HepG2 (cell line): ENCODE results near the gene ADAM22. TPM values are rescaled to one million over a fixed set of nuclear protein-coding genes. Genes with fewer than 3 reads are reported as not detected.

Source experiments
- ATAC-seq: fragments of 200-7000 bp; cut with Tn5 transposase; 3 replicates; pipeline ENCODE4 v1.9.1; 2020; ENCODE audit warnings: mild to moderate bottlenecking, moderate library complexity
- BruUV-seq: library from RNA; stranded (reverse); fragments of 400-500 nt; replicated peaks from 2 replicates; lab custom pipeline; 2021; lab: Mats Ljungman, UMichigan
- CTCF ChIA-PET: fragments of 300-600 bp; formaldehyde crosslinking; extraction: SDS; loops from one replicate; lab custom pipeline; 2021; ENCODE audit warnings: low total read pairs, inconsistent platforms, low intra/inter-chr PET ratio; lab: Yijun Ruan, JAX
- POLR2A ChIA-PET: fragments of 350-600 bp; sonication (Branson Sonifier 250); formaldehyde crosslinking; loops from one replicate; lab custom pipeline; 2020; ENCODE audit warnings: antibody characterized with exemption, inconsistent platforms; lab: Yijun Ruan, JAX
- DNase-seq: peaks from one replicate; pipeline ENCODE4 v3.0.0-alpha.2; 2015; ENCODE audit warnings: low spot score
- FAIRE-seq: peaks from 3 replicates; lab custom pipeline; 2011; peaks lifted over from hg19 to GRCh38; lab: Jason Lieb, UNC
- H2AFZ ChIP-seq: one replicate; pipeline ENCODE4 v1.6.1; 2011; ENCODE audit warnings: low read length, inconsistent platforms
- H3K27ac ChIP-seq: fragments of 300-600 bp; 3 replicates; pipeline ENCODE4 v1.8.0; 2011; ENCODE audit warnings: mixed run types, mild to moderate bottlenecking, mixed read lengths, low read length, inconsistent platforms; ENCODE audit not compliant: insufficient read depth; ENCODE audit errors: extremely low read length
- H3K27me3 ChIP-seq, 2 experiments: fragments of 200-600 bp in 1 of 2; 2 replicates in 1 of 2; 3 replicates in 1 of 2; pipeline versions ENCODE4 v1.6.0 to v1.8.0; 2011; ENCODE audit warnings: low read length in 2 of 2, mild to moderate bottlenecking in 2 of 2, moderate library complexity in 2 of 2, inconsistent platforms in 1 of 2; ENCODE audit not compliant: insufficient read depth in 2 of 2, control insufficient read depth in 1 of 2
- H3K36me3 ChIP-seq, 2 experiments: fragments of 200-600 bp in 1 of 2; replicated peaks in 1 of 2; 2 replicates in 1 of 2; 3 replicates in 1 of 2; pipeline versions ENCODE4 v1.5.1 to v1.8.0; 2011; ENCODE audit warnings: low read length in 2 of 2, inconsistent platforms in 1 of 2; ENCODE audit not compliant: insufficient read depth in 2 of 2, control insufficient read depth in 1 of 2
- H3K4me1 ChIP-seq: 2 replicates; pipeline ENCODE4 v1.5.1; 2012; ENCODE audit warnings: low read length, inconsistent platforms; ENCODE audit not compliant: insufficient read depth
- H3K4me2 ChIP-seq: 2 replicates; pipeline ENCODE4 v1.6.0; 2011; ENCODE audit warnings: low read depth, low read length, inconsistent platforms
- H3K4me3 ChIP-seq, 3 experiments: fragments of 200-600 bp in 1 of 3; sonication (generic), shearing (Covaris generic) in 1 of 3; replicated peaks in 1 of 3; 2 replicates each; pipeline ENCODE4 v1.5.1; 2011 to 2016; ENCODE audit warnings: low read length in 3 of 3, inconsistent platforms in 2 of 3, low read depth in 2 of 3, mild to moderate bottlenecking in 2 of 3, control low read depth in 1 of 3, mixed read lengths in 1 of 3; ENCODE audit not compliant: insufficient read depth in 1 of 3
- H3K79me2 ChIP-seq: one replicate; pipeline ENCODE4 v1.6.1; 2011; ENCODE audit warnings: low read length, inconsistent platforms; ENCODE audit not compliant: insufficient read depth
- H3K9ac ChIP-seq: 2 replicates; pipeline ENCODE4 v1.6.0; 2011; ENCODE audit warnings: mild to moderate bottlenecking, low read depth, low read length, inconsistent platforms; ENCODE audit not compliant: insufficient read depth
- H3K9me3 ChIP-seq: 2 replicates; pipeline ENCODE4 v1.5.1; 2012; ENCODE audit warnings: mild to moderate bottlenecking, low read length
- H4K20me1 ChIP-seq: 2 replicates; pipeline ENCODE4 v1.6.0; 2011; ENCODE audit warnings: inconsistent platforms, mild to moderate bottlenecking, low read length, moderate library complexity; ENCODE audit not compliant: insufficient read depth
- AGO1 ChIP-seq: fragments of 200-400 bp; formaldehyde crosslinking; IDR thresholded peaks from 2 replicates; pipeline ENCODE4 v1.6.1; 2017; ENCODE audit warnings: mild to moderate bottlenecking, low read depth, low read length, moderate library complexity; ENCODE audit not compliant: poor library complexity, severe bottlenecking
- CREM ChIP-seq, 2 experiments: sonication (generic) in 1 of 2; formaldehyde crosslinking in 1 of 2; IDR thresholded peaks; 2 replicates each; pipeline versions ENCODE4 v1.4.0 to v1.6.1; 2016 to 2020; ENCODE audit warnings: antibody characterized with exemption in 1 of 2, mild to moderate bottlenecking in 1 of 2, missing genetic modification reagents in 1 of 2
- ELF3 ChIP-seq: IDR thresholded peaks from 2 replicates; pipeline ENCODE4 v1.6.1; 2016; ENCODE audit warnings: missing genetic modification reagents, missing compliant biosample characterization
- PCBP2 ChIP-seq: fragments of 200-400 bp; formaldehyde crosslinking; optimal IDR thresholded peaks from 2 replicates; pipeline ENCODE3; 2018; ENCODE audit warnings: low read length, low read depth; ENCODE audit not compliant: poor library complexity, severe bottlenecking
- RBM39 ChIP-seq: fragments of 200-400 bp; formaldehyde crosslinking; IDR thresholded peaks from one replicate; pipeline ENCODE4 v1.6.1; 2018; ENCODE audit warnings: antibody characterized with exemption, mild to moderate bottlenecking, low read depth, low read length; ENCODE audit not compliant: poor library complexity, severe bottlenecking
- SSRP1 ChIP-seq: IDR thresholded peaks from 2 replicates; pipeline ENCODE4 v1.6.1; 2016; ENCODE audit warnings: control low read depth
- TARDBP ChIP-seq: sonication (generic); formaldehyde crosslinking; IDR thresholded peaks from 2 replicates; pipeline ENCODE4 v1.8.0; 2022; ENCODE audit warnings: mild to moderate bottlenecking, missing genetic modification reagents
- ZBTB20 ChIP-seq: sonication (generic); formaldehyde crosslinking; IDR thresholded peaks from 2 replicates; pipeline ENCODE4 v1.8.1; 2023; ENCODE audit warnings: missing genetic modification reagents, low read depth, mild to moderate bottlenecking, borderline replicate concordance
- ZSCAN21 ChIP-seq: sonication (generic); formaldehyde crosslinking; IDR thresholded peaks from 2 replicates; pipeline ENCODE4 v1.8.0; 2022; ENCODE audit warnings: mild to moderate bottlenecking, missing genetic modification reagents, moderate library complexity, borderline replicate concordance
- WGBS: methylation state at CpG from one replicate; pipeline ENCODE4 v1.1.6; 2017; ENCODE audit warnings: low lambda C conversion rate; 5-methylcytosine and 5-hydroxymethylcytosine counted together
- in situ Hi-C: cut with HindIII; loops from 2 replicates; pipeline ENCODE4 v1.10.0; 2017; ENCODE audit warnings: low pct_unique_long_range_greater_than_20kb; ENCODE audit not compliant: extremely low pct_ligation_motif_present
- intact Hi-C: fragments of 100-400 bp; cut with micrococcal nuclease; formaldehyde crosslinking; loops from one replicate; pipeline ENCODE4 v1.10.0; 2022; ENCODE audit not compliant: unreplicated experiment
- polyA plus RNA-seq, 8 experiments: library from polyadenylated mRNA; depleted of rRNA in 3 of 8; stranded (reverse) in 7 of 8; unstranded in 1 of 8; fragments of >200 nt; fragmentation: Illumina TruSeq in 4 of 8; extraction: Trizol in 4 of 8; gene quantifications; 2 replicates each; pipeline versions ENCODE4 v1.2.1 to v1.2.3, GENCODE V29; 2011 to 2016; ENCODE audit warnings: low read depth in 4 of 8, missing spikeins in 1 of 8, mixed read lengths in 1 of 8; ENCODE audit not compliant: insufficient read depth in 1 of 8
- total RNA-seq, 5 experiments: library from RNA; depleted of rRNA; stranded (reverse); fragments of >200 nt; fragmentation: Illumina TruSeq; extraction: Trizol; gene quantifications; 2 replicates each; pipeline ENCODE4 v1.2.3, GENCODE V29; 2016; ENCODE audit warnings: low read depth in 1 of 5

ADAM22 gene
- total and polyA plus RNA-seq, 2 of the 13 experiments (the other 11 are each of a cell fraction or from before 2014, with no cell fraction given) = 1.9 to 6.7 TPM

DNA sequence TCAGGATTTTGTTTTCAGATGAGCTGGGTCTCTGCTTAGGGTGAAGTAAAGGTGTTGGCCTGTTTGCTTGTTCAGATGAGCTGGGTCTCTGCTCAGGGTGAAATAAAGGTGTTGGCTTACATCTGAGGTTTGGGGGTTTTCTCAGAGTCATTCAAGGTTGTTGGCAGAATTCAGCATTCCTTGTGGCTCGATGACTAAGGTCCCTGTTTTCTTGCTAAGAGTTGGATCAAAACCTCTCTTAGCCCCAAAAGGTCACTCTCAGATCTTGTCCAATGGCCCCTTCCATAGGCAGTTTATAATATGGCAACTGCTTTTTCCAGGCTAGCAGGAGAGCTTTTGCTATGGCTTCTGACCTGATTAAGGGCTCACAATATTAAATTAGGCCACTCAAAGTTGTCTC lies 106.6 kb downstream of the ADAM22 start:
- intact Hi-C loops = no loop called here

GRCh38 chr7:88041583-88041982 lies 107.5 kb downstream of the ADAM22 start:
- no peak overlapping the region for H3K4me2 ChIP-seq
- DNase-seq (no peak), FAIRE-seq (no peak), ATAC-seq (no peak)
- H3K27ac ChIP-seq = no peak overlapping the region
- intact Hi-C loops (no loop called here), in situ Hi-C loops (no loop called here)
- CTCF ChIA-PET = no interaction called here
- H3K4me3 ChIP-seq = no peak overlapping the region
- H3K36me3 ChIP-seq = no peaks in the 10 kb centered on the region
- no TSS peak for BruUV-seq
- WGBS = 31% methylated on average over 1 of the region's 1 CpG
- H3K79me2 ChIP-seq = no peaks in the 10 kb centered on the region
- H2AFZ ChIP-seq = no peak overlapping the region
- H3K4me1 ChIP-seq = no peaks in the 10 kb centered on the region
- H4K20me1 ChIP-seq = no peaks in the 10 kb centered on the region
- H3K9ac ChIP-seq = no peak overlapping the region
- H3K27me3 ChIP-seq = no peaks in the 10 kb centered on the region
- POLR2A ChIA-PET = no interaction called here
- no peaks in the 10 kb centered on the region for H3K9me3 ChIP-seq
- TF ChIP-seq ELF3 = no peak
- no peak for TF ChIP-seq ZSCAN21 (CRISPR knock-in tag)
- TF ChIP-seq TARDBP (CRISPR knock-in tag) = no peak
- TF ChIP-seq PCBP2 = no peak
- no peak for TF ChIP-seq RBM39
- TF ChIP-seq, all 625 proteins: peak for 0

More for the DNA sequence above, 106.6 kb downstream of the ADAM22 start:
- in situ Hi-C loops = no loop called here
- Histone ChIP-seq H3K27me3 (no peaks in the 10 kb centered on the region), H3K9me3 (no peaks in the 10 kb centered on the region), H2AFZ (no peak overlapping the region), H3K79me2 (no peaks in the 10 kb centered on the region), H3K4me3 (no peak overlapping the region)
- no peak for ATAC-seq
- no TSS peak for BruUV-seq
- no peak for TF ChIP-seq CREM (IDR thresholded peaks at IDR 0.05)
- no peak for TF ChIP-seq CREM (CRISPR knock-in tag; IDR thresholded peaks at IDR 0.05)
- TF ChIP-seq AGO1 = no peak
- no peak for TF ChIP-seq ZBTB20 (CRISPR knock-in tag)
- no peak for TF ChIP-seq SSRP1 (CRISPR knock-in tag)
- TF ChIP-seq, all 625 proteins: peak for 0
- H3K9ac ChIP-seq = no peak overlapping the region
- H3K36me3 ChIP-seq = no peaks in the 10 kb centered on the region
- POLR2A ChIA-PET = no interaction called here
- FAIRE-seq = no peak
- WGBS = no CpG with 5 or more reads among the region's 1 CpG
- no peaks in the 10 kb centered on the region for H3K4me1 ChIP-seq
- H3K4me2 ChIP-seq = no peak overlapping the region
- H4K20me1 ChIP-seq = no peaks in the 10 kb centered on the region
- DNase-seq = no peak
- no peak overlapping the region for H3K27ac ChIP-seq
- CTCF ChIA-PET = no interaction called here
